Osteocyte (in vitro differentiated cells): ENCODE data around the gene WSB2. TPM values are rescaled to one million over a fixed set of nuclear protein-coding genes. Genes with fewer than 3 reads are reported as not detected.

ENCODE experiments used
- DNase-seq: peaks from one replicate; pipeline ENCODE4 v3.0.0; 2021; ENCODE audit warnings: mixed read lengths; ENCODE audit not compliant: unreplicated experiment; ENCODE audit errors: extremely low spot score
- H3K27ac Mint-ChIP-seq: one replicate; pipeline ENCODE4 v1.8.0; 2021; ENCODE audit warnings: mild to moderate bottlenecking, mixed read lengths; ENCODE audit not compliant: unreplicated experiment
- H3K27me3 Mint-ChIP-seq: one replicate; pipeline ENCODE4 v1.8.0; 2021; ENCODE audit warnings: mixed read lengths; ENCODE audit not compliant: unreplicated experiment
- H3K36me3 Mint-ChIP-seq: one replicate; pipeline ENCODE4 v1.8.0; 2021; ENCODE audit warnings: mixed read lengths; ENCODE audit not compliant: unreplicated experiment
- H3K4me1 Mint-ChIP-seq: one replicate; pipeline ENCODE4 v1.8.0; 2021; ENCODE audit warnings: mixed read lengths; ENCODE audit not compliant: unreplicated experiment
- H3K4me3 Mint-ChIP-seq: one replicate; pipeline ENCODE4 v1.8.0; 2021; ENCODE audit warnings: mild to moderate bottlenecking, moderate library complexity, mixed read lengths; ENCODE audit not compliant: unreplicated experiment
- H3K9me3 Mint-ChIP-seq: one replicate; pipeline ENCODE4 v1.8.0; 2021; ENCODE audit warnings: mixed read lengths; ENCODE audit not compliant: unreplicated experiment
- CTCF ChIP-seq: fragments of 200-600 bp; sonication (generic); IDR thresholded peaks from 2 replicates; pipeline ENCODE4 v1.5.0; 2021; ENCODE audit warnings: antibody characterized with exemption, mild to moderate bottlenecking, moderate library complexity
- total RNA-seq: library from RNA; stranded (reverse); gene quantifications from 2 replicates; pipeline ENCODE4 v1.2.1, GENCODE V29; 2021

Gene WSB2
- total RNA-seq, 1 donor from 2014 or later: 94.7 TPM

GRCh38 chr12:118034429-118035189, 26.4 kb downstream of the WSB2 start:
- Mint-ChIP-seq H3K36me3 (peaks cover 62% of the 10 kb centered on the region), H3K4me3 (no peak overlapping the region), H3K27ac (no peak overlapping the region), H3K4me1 (no peaks in the 10 kb centered on the region), H3K27me3 (no peaks in the 10 kb centered on the region), H3K9me3 (no peaks in the 10 kb centered on the region)
- no peak for DNase-seq
- TF ChIP-seq CTCF: peak; percentile 38

GRCh38 chr12:118033902-118034301, 27.1 kb downstream of the WSB2 start:
- Mint-ChIP-seq H3K27ac (no peak overlapping the region), H3K4me3 (no peak overlapping the region), H3K4me1 (no peaks in the 10 kb centered on the region), H3K27me3 (no peaks in the 10 kb centered on the region), H3K9me3 (no peaks in the 10 kb centered on the region), H3K36me3 (peaks cover 63% of the 10 kb centered on the region)
- TF ChIP-seq CTCF: no peak
- DNase-seq: no peak

GRCh38 chr12:118033323-118033722, 27.7 kb downstream of the WSB2 start:
- Mint-ChIP-seq H3K27me3 (no peaks in the 10 kb centered on the region), H3K27ac (no peak overlapping the region), H3K4me1 (no peaks in the 10 kb centered on the region), H3K4me3 (no peak overlapping the region), H3K9me3 (no peaks in the 10 kb centered on the region), H3K36me3 (peaks cover 64% of the 10 kb centered on the region)
- no peak for DNase-seq
- TF ChIP-seq CTCF: no peak

- Mint-ChIP-seq H3K4me3 (no peak overlapping the region), H3K27me3 (no peaks in the 10 kb centered on the region), H3K36me3 (peaks cover 57% of the 10 kb centered on the region), H3K9me3 (no peaks in the 10 kb centered on the region), H3K27ac (no peak overlapping the region), H3K4me1 (no peaks in the 10 kb centered on the region)
- TF ChIP-seq CTCF: no peak
- no peak for DNase-seq
Measured at GRCh38 chr12:118032188-118032587, 28.8 kb downstream of the WSB2 start.

- Mint-ChIP-seq H3K27me3 (no peaks in the 10 kb centered on the region), H3K36me3 (peaks cover 40% of the 10 kb centered on the region), H3K27ac (no peak overlapping the region), H3K4me3 (no peak overlapping the region), H3K4me1 (no peaks in the 10 kb centered on the region), H3K9me3 (no peaks in the 10 kb centered on the region)
- no peak for DNase-seq
- TF ChIP-seq CTCF: no peak
Measured at GRCh38 chr12:118029166-118029565, 31.8 kb downstream of the WSB2 start.
